Cardiac muscle cell (in vitro differentiated cells and primary cell): ENCODE data around the gene TRUB2. TPM values are rescaled to one million over a fixed set of nuclear protein-coding genes. Genes with fewer than 3 reads are reported as not detected.

ENCODE experiments used
- DNase-seq, 2 donors: peaks; one replicate each; pipeline versions ENCODE4 v3.0.0 to v3.0.0-alpha.2; 2010 to 2017; ENCODE audit warnings: low read depth in 1 of 2, low spot score in 1 of 2
- H3K27ac ChIP-seq: fragments of 200-600 bp; sonication (generic); 2 replicates; pipeline ENCODE4 v1.5.1; 2016
- H3K27me3 ChIP-seq: fragments of 200-600 bp; sonication (generic); 2 replicates; pipeline ENCODE4 v1.6.0; 2016; ENCODE audit warnings: control low read depth
- H3K36me3 ChIP-seq: fragments of 200-600 bp; sonication (generic); 2 replicates; pipeline ENCODE4 v1.5.1; 2016; ENCODE audit warnings: control low read depth
- H3K4me1 ChIP-seq: fragments of 200-600 bp; sonication (generic); 2 replicates; pipeline ENCODE4 v1.8.1; 2017; ENCODE audit warnings: low read depth, mild to moderate bottlenecking, mixed run types
- H3K4me3 ChIP-seq: fragments of 200-600 bp; sonication (generic); 2 replicates; pipeline ENCODE4 v1.5.1; 2016; ENCODE audit warnings: mild to moderate bottlenecking
- H3K9me3 ChIP-seq: fragments of 200-600 bp; sonication (generic); 2 replicates; pipeline ENCODE4 v1.5.1; 2017; ENCODE audit warnings: low read depth, mild to moderate bottlenecking, control low read depth
- CTCF ChIP-seq: IDR thresholded peaks from 2 replicates; pipeline ENCODE4 v1.5.1; 2012; ENCODE audit warnings: low read depth, mild to moderate bottlenecking, low read length
- polyA plus RNA-seq: library from polyadenylated mRNA; unstranded; fragments of >200 nt; fragmentation: Nextera tagmentation; extraction: Ambion mirVana; gene quantifications from 2 replicates; pipeline ENCODE4 v1.2.1, GENCODE V29; 2016
- total RNA-seq: library from RNA; depleted of rRNA; stranded (reverse); fragments of >200 nt; gene quantifications from 2 replicates; pipeline ENCODE4 v1.2.3, GENCODE V29; 2016

The TRUB2 gene
- total and polyA plus RNA-seq, 2 experiments from 2014 or later = 15.5 to 63.5 TPM

GRCh38 chr9:128360826-128361225 lies 38.6 kb upstream of the TRUB2 start:
- no peak overlapping the region for H3K4me3 ChIP-seq
- DNase-seq = no peak
- H3K27me3 ChIP-seq = no peaks in the 10 kb centered on the region
- H3K4me1 ChIP-seq = peaks cover 6% of the 10 kb centered on the region
- no peaks in the 10 kb centered on the region for H3K36me3 ChIP-seq
- no peak for TF ChIP-seq CTCF
- no peak overlapping the region for H3K27ac ChIP-seq
- H3K9me3 ChIP-seq = no peaks in the 10 kb centered on the region

- H3K9me3 ChIP-seq = no peaks in the 10 kb centered on the region
- DNase-seq = no peak
- no peak overlapping the region for H3K4me3 ChIP-seq
- H3K4me1 ChIP-seq = no peaks in the 10 kb centered on the region
- H3K36me3 ChIP-seq = peaks cover 2% of the 10 kb centered on the region
- no peak for TF ChIP-seq CTCF
- no peaks in the 10 kb centered on the region for H3K27me3 ChIP-seq
- H3K27ac ChIP-seq = no peak overlapping the region
These were observed 36.6 kb upstream of the TRUB2 start for GRCh38 chr9:128358861-128359260.

GRCh38 chr9:128358090-128358489 lies 35.8 kb upstream of the TRUB2 start:
- no peak for TF ChIP-seq CTCF
- no peaks in the 10 kb centered on the region for H3K27me3 ChIP-seq
- no peaks in the 10 kb centered on the region for H3K4me1 ChIP-seq
- no peak overlapping the region for H3K27ac ChIP-seq
- H3K9me3 ChIP-seq = no peaks in the 10 kb centered on the region
- H3K4me3 ChIP-seq = no peak overlapping the region
- peaks cover 2% of the 10 kb centered on the region for H3K36me3 ChIP-seq
- no peak for DNase-seq

GRCh38 chr9:128355451-128355850 lies 33.2 kb upstream of the TRUB2 start:
- no peak for TF ChIP-seq CTCF
- no peak overlapping the region for H3K27ac ChIP-seq
- peaks cover 2% of the 10 kb centered on the region for H3K36me3 ChIP-seq
- no peak overlapping the region for H3K4me3 ChIP-seq
- H3K4me1 ChIP-seq = no peaks in the 10 kb centered on the region
- no peaks in the 10 kb centered on the region for H3K27me3 ChIP-seq
- H3K9me3 ChIP-seq = no peaks in the 10 kb centered on the region
- DNase-seq = no peak

DNA sequence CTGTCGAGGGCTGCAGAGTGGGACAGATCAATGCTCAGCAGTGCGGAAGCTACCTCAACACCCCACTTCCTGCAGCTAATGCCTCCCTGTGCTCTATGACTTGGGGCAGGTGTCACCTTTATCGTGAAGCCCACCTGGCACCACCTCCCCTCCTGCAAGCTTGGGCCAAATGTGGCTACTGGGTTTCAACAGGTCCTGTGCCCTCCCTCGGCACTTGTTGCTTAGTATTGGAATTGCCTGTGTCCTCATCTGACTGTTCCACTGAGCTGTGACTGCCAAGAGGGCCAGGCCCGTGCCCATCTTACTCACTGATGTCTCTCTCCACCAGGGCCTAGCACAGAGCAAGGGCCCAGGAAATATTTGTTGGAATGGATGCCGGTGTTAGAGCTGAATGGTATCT lies 27.5 kb upstream of the TRUB2 start:
- no peak for DNase-seq
- Histone ChIP-seq H3K4me1 (no peaks in the 10 kb centered on the region), H3K27ac (no peak overlapping the region), H3K4me3 (no peak overlapping the region), H3K27me3 (no peaks in the 10 kb centered on the region), H3K36me3 (peaks cover 23% of the 10 kb centered on the region), H3K9me3 (no peaks in the 10 kb centered on the region)
- no peak for TF ChIP-seq CTCF

GRCh38 chr9:128349125-128349524 lies 26.9 kb upstream of the TRUB2 start:
- no peak for TF ChIP-seq CTCF
- Histone ChIP-seq H3K27ac (no peak overlapping the region), H3K27me3 (no peaks in the 10 kb centered on the region), H3K4me3 (no peak overlapping the region), H3K4me1 (no peaks in the 10 kb centered on the region), H3K36me3 (peaks cover 24% of the 10 kb centered on the region), H3K9me3 (no peaks in the 10 kb centered on the region)
- no peak for DNase-seq
